HuH-7 (cell line): ENCODE measurements around the gene SLC28A1.
"Not testable (repeated sequence)": the region's sequence is repeated elsewhere in the genome, so short reads cannot be mapped to it uniquely, and the experiment has no call there.

Source experiments
- DNase-seq: peaks from one replicate; pipeline ENCODE4 v3.0.0; 2011; ENCODE audit warnings: low spot score

The SLC28A1 gene

GRCh38 chr15:84973492-84974460 lies 89.3 kb downstream of the SLC28A1 start:
- no peak for DNase-seq

DNA sequence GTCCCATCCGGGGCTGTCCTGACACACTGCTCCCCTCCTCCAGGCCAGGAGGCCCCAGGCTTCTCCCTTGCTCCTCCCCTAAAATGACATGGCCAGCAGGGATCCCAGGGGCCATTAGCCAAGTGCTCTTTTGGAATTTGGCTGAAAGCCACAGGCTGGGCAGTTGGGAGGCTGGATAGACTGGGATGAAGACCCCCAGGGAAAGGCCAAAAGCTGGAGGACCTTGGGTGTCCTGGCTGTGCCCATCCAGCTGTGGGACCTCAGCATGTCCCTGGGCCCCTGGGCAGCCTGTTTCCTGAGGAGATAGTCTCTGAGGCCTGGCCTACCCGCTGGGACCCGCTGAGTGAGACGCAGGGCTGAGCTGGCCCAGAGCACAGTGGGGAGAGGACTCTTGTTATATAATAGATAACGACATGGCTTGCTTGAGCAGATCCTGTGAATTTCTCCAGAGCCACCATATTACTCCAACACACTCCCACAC lies 91.4 kb downstream of the SLC28A1 start:
- DNase-seq: no peak

GRCh38 chr15:84976746-84977345 lies 92.4 kb downstream of the SLC28A1 start:
- no peak for DNase-seq

GRCh38 chr15:84979651-84980050 lies 95.2 kb downstream of the SLC28A1 start:
- DNase-seq: peak; percentile 52

- peak; percentile 85 for DNase-seq
Measured at GRCh38 chr15:84980196-84981053, 96.0 kb downstream of the SLC28A1 start.

DNA sequence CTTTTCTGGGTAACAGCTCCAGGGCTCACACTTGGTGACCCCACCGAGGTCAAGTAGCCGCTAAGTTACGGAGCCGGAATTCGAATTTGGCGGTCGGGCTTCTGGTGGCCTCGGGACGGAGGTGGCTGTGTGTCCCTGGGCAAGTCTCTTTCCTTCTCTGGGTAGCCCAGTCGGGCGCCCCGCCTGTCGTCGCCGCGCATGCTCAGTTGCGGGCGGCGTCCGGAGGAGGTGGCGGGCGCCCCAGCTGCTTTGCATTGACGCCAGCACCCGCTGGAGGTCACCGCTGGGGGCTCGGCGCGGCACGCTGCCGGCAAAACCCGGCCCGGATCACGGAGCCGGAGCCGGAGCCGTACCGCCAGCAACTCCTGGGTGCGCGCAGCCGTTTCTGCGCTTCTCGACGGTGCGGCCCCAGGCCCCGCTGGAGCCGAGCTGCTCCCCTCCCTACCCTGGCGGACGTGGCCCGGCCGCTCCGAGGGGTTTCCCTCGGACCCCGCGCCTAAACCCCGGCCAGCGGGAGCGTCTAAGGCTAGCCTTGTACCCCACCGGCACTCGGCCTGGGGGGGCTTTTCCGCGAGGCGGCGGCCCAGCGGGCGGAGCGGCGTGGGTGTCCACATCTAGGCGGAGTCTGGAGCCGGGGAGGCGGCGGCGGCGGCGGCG lies 96.7 kb downstream of the SLC28A1 start:
- peak; percentile 98 for DNase-seq

- DNase-seq: peak; percentile 67
Measured at GRCh38 chr15:84981711-84982300, 97.3 kb downstream of the SLC28A1 start, which contains the start of gene PDE8A. TSS of gene PDE8A (plus strand) at chr15:84981856. CDS start at chr15:84982163, 307 bp downstream.

DNA sequence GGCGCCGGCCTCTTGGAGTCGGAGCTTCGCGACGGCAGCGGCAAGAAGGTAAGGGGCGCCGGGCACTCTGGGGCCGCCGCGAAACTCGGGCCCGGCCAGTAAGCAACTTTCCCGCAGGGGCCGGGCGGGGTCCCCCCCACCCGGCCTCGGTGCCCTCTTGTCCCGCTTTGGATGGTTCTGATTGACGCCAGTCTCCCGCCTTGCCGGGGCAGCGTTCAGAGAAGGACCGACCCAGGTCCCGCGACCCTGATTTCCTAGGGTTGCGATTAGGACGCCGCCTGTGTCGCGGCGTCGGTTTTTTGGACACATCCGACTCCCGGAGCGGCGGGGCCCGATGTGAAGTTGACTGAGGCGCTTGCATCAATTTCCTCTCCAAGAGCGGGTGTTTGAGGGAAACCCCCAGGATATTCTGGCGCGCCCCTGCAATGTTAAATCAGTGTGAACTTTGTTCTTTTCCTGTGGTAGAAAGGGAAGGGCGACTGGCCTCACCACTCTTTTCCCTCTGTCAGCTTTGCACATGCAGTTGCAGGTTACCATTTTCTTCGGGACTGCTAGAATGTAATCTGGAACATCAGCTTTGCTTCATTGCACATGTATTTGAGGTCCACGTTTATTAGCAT lies 97.9 kb downstream of the SLC28A1 start:
- DNase-seq: peak; percentile 51

DNA sequence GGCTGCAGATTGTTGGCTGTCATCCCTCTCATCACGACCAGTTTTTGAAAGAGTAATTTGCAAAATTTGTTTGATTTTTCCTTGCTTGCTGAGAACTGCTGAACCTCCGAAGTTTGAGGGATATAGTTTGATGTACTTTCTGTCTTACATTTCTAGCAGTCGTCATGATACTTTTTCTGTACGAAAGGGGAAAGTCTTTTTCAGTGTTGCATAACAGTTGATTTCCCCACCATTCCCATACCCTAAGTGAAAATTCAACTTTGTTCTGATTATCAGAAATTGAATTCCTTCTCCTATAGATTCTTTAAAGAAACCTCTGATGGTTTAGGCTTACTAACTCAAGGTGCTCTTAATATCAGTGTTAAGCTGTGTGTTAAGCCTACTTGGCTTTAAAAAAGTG lies 98.8 kb downstream of the SLC28A1 start:
- no peak for DNase-seq

GRCh38 chr15:84983711-84984110 lies 99.2 kb downstream of the SLC28A1 start:
- no peak for DNase-seq

DNA sequence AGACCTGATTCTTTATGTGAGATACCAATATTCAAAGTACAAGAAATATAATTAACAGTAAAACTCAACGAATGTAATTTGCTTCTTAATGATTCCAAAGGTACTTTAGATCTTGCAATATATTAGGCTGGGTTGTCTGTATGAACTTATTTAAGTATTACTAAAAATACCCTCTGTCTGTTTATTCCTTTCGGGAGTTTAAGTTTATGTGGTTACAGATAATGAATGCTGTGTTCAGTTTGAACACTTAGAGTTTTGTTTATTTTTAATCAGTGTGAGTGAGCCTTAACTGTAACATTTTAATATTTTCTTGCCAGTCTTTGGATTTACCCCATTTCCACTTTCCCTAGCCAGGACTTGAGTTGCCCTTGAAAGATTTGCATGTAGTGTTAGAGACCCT lies 100.7 kb downstream of the SLC28A1 start:
- no peak for DNase-seq

DNA sequence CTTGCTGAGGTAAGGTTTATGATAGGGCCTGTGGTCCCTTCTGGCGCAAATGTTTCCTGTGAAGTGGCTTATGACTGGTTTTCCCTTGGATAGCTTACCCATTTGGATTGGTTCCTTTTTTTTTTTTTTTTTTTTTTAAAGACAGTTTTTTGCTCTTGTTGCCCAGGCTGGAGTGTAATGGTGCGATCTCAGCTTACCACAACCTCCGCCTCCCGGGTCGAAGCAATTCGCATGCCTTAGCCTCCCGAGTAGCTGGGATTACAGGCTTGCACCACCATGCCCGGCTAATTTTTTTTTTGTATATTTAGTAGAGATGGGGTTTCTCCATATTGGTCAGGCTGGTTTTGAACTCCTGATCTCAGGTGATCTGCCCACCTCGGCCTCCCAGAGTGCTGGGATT lies 102.9 kb downstream of the SLC28A1 start:
- not testable (repeated sequence) for DNase-seq

DNA sequence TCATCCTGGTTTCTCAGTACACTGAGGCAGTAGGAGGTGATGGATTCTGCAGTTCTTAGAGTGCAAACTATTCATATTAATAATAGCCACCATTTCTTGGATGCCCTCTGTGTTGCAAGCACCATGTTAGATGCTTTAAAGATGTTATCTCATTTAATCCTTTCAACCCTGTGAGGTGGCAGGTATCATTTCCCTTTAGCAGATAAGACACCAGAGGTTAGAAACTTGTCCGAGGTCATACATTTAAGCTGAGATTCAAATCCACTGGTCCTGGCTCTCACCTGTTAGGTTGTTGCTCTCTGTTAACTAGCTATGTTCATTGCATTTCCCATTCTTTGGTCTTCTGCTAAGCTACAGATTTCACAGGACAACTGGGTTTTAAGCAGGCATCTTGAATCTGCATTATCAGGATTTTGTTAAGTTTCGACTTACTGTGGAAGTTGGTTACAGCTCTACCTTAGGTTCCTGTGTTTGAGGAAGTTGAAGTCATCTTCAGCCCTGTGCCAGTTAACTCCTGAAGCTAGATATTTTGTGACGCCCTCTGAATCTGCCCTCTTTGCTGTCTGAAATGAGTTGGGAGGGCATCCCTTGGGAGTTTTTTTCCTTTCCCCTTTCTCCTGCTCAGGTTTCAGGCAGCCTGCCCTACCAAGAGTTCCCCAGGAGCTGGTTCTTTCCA lies 103.6 kb downstream of the SLC28A1 start:
- DNase-seq: no peak

DNA sequence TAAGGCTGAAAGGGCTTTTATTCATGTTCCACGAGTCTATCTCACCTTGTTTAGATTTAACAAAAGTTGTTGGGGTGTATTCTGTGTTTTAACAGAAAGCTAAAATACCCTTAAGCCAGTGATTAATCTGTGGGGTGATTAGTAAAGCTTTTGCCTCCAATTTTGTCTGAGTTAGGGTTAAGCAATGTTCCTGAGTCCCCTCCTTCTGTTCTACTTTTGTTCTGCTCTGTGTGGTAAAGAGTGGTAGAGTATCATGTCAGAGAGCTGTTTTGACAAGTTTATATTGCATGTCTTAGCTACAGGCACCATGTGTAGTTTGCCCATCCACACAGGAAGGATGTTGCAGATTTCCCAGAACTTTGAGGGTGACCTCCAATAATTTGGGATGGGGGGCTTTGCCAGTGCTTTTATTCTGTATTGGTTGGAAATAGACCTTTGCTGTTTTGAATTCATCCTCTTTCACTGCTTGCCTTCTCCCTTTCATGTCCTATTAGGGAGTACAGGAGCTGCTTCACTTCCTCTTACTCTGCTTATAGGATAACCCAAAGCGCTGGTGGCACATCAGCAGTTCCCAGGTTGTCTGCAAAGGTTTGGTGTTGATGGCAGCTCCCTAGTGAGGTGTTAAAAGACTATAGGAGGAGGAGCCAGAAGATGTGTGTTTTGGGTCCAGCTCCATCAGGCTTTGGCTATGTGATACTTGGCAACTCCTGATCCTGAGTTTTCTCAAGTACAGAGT lies 104.6 kb downstream of the SLC28A1 start:
- no peak for DNase-seq

GRCh38 chr15:84990507-84990906 lies 106.0 kb downstream of the SLC28A1 start:
- DNase-seq: no peak

- no peak for DNase-seq
Measured at GRCh38 chr15:84991014-84991712, 106.7 kb downstream of the SLC28A1 start.

DNA sequence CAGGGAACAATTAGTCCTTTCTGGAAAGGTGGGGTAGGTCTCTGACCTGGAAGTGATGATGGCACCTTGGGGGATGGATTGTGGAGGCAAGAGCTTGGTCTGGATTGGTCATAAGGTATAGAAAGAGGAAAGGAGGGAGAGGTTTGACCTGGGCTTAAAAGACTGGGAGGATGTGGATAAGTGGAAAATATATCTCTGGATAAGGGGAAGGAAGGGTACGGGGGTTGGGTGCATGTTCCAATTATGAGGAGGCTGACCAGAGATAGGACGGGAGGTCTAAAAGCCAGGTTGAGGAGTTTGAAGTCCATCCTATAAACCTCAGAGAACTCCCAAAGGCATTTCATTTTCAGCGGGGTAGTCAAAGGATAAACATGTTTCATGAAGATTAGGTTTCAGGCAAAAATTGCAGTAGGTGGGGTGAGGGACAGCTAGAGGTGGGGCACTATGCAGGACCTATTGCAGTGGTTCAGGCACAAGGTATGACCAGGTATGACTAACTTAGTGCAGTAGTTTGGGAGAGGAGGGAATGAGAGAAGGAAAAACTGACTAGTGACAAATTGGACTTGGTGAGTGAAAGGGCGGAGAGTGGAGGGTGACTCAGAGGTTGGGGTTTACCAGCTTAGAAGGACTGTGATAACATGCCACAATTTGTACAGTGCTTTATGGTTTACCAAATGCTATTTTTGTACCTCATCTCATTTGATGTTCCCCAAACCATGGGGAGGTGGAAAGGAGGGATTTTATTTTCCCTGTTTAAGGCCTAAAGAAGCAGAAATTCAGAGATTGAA lies 107.9 kb downstream of the SLC28A1 start:
- no peak for DNase-seq
